Uterus (tissue), 4 donors: ENCODE measurements around the gene KCTD11. TPM values are rescaled to one million over a fixed set of nuclear protein-coding genes. Genes with fewer than 3 reads are reported as not detected.

Experiments
- DNase-seq, 2 donors: peaks; one replicate each; pipeline ENCODE4 v3.0.0-alpha.2; 2019 to 2020
- H3K27ac ChIP-seq, 2 donors: fragments of 200-600 bp; sonication (generic); 1 replicate in 1 of 2; 2 replicates in 1 of 2; pipeline ENCODE4 v1.5.1; 2016 to 2018
- H3K27me3 ChIP-seq, 2 donors: fragments of 200-600 bp; sonication (generic); one replicate each; pipeline ENCODE4 v1.5.1; 2018 to 2019; ENCODE audit warnings: control low read depth in 1 of 2
- H3K36me3 ChIP-seq, 2 donors: fragments of 200-600 bp; sonication (generic); one replicate each; pipeline ENCODE4 v1.5.1; 2019; ENCODE audit warnings: control low read depth in 1 of 2
- H3K4me1 ChIP-seq, 2 donors: fragments of 200-600 bp; sonication (generic); one replicate each; pipeline ENCODE4 v1.5.1; 2018 to 2019; ENCODE audit warnings: control low read depth in 1 of 2
- H3K4me3 ChIP-seq, 2 donors: fragments of 200-600 bp; sonication (generic); 1 replicate in 1 of 2; 2 replicates in 1 of 2; pipeline ENCODE4 v1.5.1; 2018 to 2019; ENCODE audit warnings: mild to moderate bottlenecking in 1 of 2
- H3K9me3 ChIP-seq, 2 donors: fragments of 200-600 bp; sonication (generic); one replicate each; pipeline ENCODE4 v1.5.1; 2019; ENCODE audit warnings: control low read depth in 1 of 2
- POLR2A ChIP-seq, 2 donors: fragments of 450-650 bp; IDR thresholded peaks; one replicate each; pipeline ENCODE4 v1.6.1; 2016; ENCODE audit warnings: antibody characterized with exemption in 2 of 2, mild to moderate bottlenecking in 1 of 2, moderate library complexity in 1 of 2
- intact Hi-C: fragments of 100-400 bp; cut with DNase I; formaldehyde crosslinking; loops from one replicate; pipeline ENCODE4 v1.15.1; 2023; ENCODE audit warnings: low total_unique reads
- small RNA-seq: library from RNA; depleted of rRNA; stranded (forward); fragments of <200 nt; gene quantifications from one replicate; pipeline ENCODE3, GENCODE V24; 2016
- total RNA-seq, 4 donors: library from RNA; depleted of rRNA in 3 of 4; stranded (reverse); fragments of >200 nt in 3 of 4; gene quantifications; one replicate each; pipeline versions ENCODE4 v1.1.0 to v1.2.4, GENCODE V29; 2014 to 2023
- TF ChIP-seq, protein P1 (sequence below), 4 experiments: fragments of 200-600 bp in 2 of 4; fragments of 450-650 bp in 2 of 4; sonication (generic) in 2 of 4; IDR thresholded peaks; one replicate each; pipeline ENCODE4 v1.5.1; 2016 to 2019; ENCODE audit warnings: antibody characterized with exemption in 4 of 4, mild to moderate bottlenecking in 2 of 4, moderate library complexity in 1 of 4
- donor health status: DM: yes; HTN: yes; CAD: no.

KCTD11 gene
- total RNA-seq, 4 donors from 2014 or later = 2.6 to 14.7 (median 7.2) TPM

GRCh38 chr17:7403727-7403976 is 51.7 kb downstream of the KCTD11 start:
- Histone ChIP-seq H3K4me1 (peaks cover 0 to 5% of the 10 kb centered on the region in 2 donors), H3K4me3 (peak overlapping the region; percentile 54 to 73), H3K36me3 (no peaks in the 10 kb centered on the region), H3K9me3 (no peaks in the 10 kb centered on the region), H3K27me3 (no peaks in the 10 kb centered on the region), H3K27ac (peak overlapping the region; percentile 93 to 94)
- no peak for DNase-seq
- intact Hi-C loops = no loop called here
- TF ChIP-seq, protein P1, sequence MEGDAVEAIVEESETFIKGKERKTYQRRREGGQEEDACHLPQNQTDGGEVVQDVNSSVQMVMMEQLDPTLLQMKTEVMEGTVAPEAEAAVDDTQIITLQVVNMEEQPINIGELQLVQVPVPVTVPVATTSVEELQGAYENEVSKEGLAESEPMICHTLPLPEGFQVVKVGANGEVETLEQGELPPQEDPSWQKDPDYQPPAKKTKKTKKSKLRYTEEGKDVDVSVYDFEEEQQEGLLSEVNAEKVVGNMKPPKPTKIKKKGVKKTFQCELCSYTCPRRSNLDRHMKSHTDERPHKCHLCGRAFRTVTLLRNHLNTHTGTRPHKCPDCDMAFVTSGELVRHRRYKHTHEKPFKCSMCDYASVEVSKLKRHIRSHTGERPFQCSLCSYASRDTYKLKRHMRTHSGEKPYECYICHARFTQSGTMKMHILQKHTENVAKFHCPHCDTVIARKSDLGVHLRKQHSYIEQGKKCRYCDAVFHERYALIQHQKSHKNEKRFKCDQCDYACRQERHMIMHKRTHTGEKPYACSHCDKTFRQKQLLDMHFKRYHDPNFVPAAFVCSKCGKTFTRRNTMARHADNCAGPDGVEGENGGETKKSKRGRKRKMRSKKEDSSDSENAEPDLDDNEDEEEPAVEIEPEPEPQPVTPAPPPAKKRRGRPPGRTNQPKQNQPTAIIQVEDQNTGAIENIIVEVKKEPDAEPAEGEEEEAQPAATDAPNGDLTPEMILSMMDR (IDR thresholded peaks at IDR 0.05) = no peak
- TF ChIP-seq POLR2A (IDR thresholded peaks at IDR 0.05) = no peak

GRCh38 chr17:7403977-7404736 is 52.2 kb downstream of the KCTD11 start, which contains the start of gene TMEM256:
TSS of gene TMEM256 (minus strand) at chr17:7404097. CDS start at chr17:7404084, 13 bp downstream.
- H3K36me3 ChIP-seq = no peaks in the 10 kb centered on the region
- H3K4me3 ChIP-seq = peak within 1 kb of the TSS; percentile 54 to 73
- no peaks in the 10 kb centered on the region for H3K9me3 ChIP-seq
- DNase-seq = peak; percentile 98 to 99
- peaks cover 0 to 5% of the 10 kb centered on the region in 2 donors for H3K4me1 ChIP-seq
- intact Hi-C loops = no loop called here
- H3K27ac ChIP-seq = peak within 1 kb of the TSS; percentile 93 to 94
- H3K27me3 ChIP-seq = no peaks in the 10 kb centered on the region
- TF ChIP-seq, protein P1 (IDR thresholded peaks at IDR 0.05) = peak in 2 of 4 experiments; percentile 45 to 46
- peak; percentile 96 to 99 for TF ChIP-seq POLR2A (IDR thresholded peaks at IDR 0.05)

Small RNAs within 50 kb of the gene (small RNA-seq; reads per million reads assigned to genes)
- gene AC026954.2 = not detected

Other genes starting within 250 kb of the KCTD11 start
- gene ASGR2, start 237.3 kb upstream of the KCTD11 start, total RNA-seq = not detected
- 1 to 10 TPM in 2 of 4 donors, under 1 TPM in 1, not detected in 1; 0.77 to 3.2 (median 1.8) TPM for gene ASGR1, start 172.8 kb upstream of the KCTD11 start, total RNA-seq
- gene DLG4, start 132.3 kb upstream of the KCTD11 start, total RNA-seq = 10 to 100 TPM; 22.8 to 64.0 (median 48.4) TPM
- 100 to 1,000 TPM; 167 to 800 (median 399) TPM for gene ACADVL, start 132.2 kb upstream of the KCTD11 start, total RNA-seq
- 10 to 100 TPM in 3 of 4 donors, 1 to 10 TPM in 1; 5.1 to 83.2 (median 53.5) TPM for gene DVL2, start 117.6 kb upstream of the KCTD11 start, total RNA-seq
- 10 to 100 TPM in 3 of 4 donors, 1 to 10 TPM in 1; 9.7 to 68.1 (median 29.7) TPM for gene PHF23, start 112.7 kb upstream of the KCTD11 start, total RNA-seq
- 100 to 1,000 TPM; 220 to 467 (median 366) TPM for gene GABARAP, start 109.7 kb upstream of the KCTD11 start, total RNA-seq
- gene CTDNEP1, start 100.4 kb upstream of the KCTD11 start, total RNA-seq = 100 to 1,000 TPM in 1 of 4 donors, 10 to 100 TPM in 3; 13.8 to 115 (median 37.2) TPM
- 10 to 100 TPM; 41.9 to 65.6 (median 51.3) TPM for gene ELP5, start 99.9 kb upstream of the KCTD11 start, total RNA-seq
- 10 to 100 TPM in 1 of 4 donors, under 1 TPM in 3; 0.29 to 24.4 (median 0.68) TPM for gene CLDN7, start 89.7 kb upstream of the KCTD11 start, total RNA-seq
- gene SLC2A4, start 70.4 kb upstream of the KCTD11 start, total RNA-seq = 10 to 100 TPM in 2 of 4 donors, 1 to 10 TPM in 2; 1.8 to 25.9 (median 12.6) TPM
- gene YBX2, start 57.5 kb upstream of the KCTD11 start, total RNA-seq = 1 to 10 TPM in 2 of 4 donors, not detected in 2; 2.4 to 4.4 TPM
- gene EIF5A, start 44.5 kb upstream of the KCTD11 start, total RNA-seq = 100 to 1,000 TPM in 3 of 4 donors, 10 to 100 TPM in 1; 75.3 to 219 (median 198) TPM
- gene GPS2, start 36.8 kb upstream of the KCTD11 start, total RNA-seq = 10 to 100 TPM; 34.0 to 68.3 (median 43.9) TPM
- gene NEURL4, start 22.8 kb upstream of the KCTD11 start, total RNA-seq = 10 to 100 TPM; 12.4 to 64.7 (median 34.1) TPM
- gene ACAP1, start 15.6 kb upstream of the KCTD11 start, total RNA-seq = 10 to 100 TPM in 1 of 4 donors, 1 to 10 TPM in 2, under 1 TPM in 1; 0.29 to 11.2 (median 1.7) TPM
- not detected for gene TMEM95, start 3.0 kb downstream of the KCTD11 start, total RNA-seq
- 1 to 10 TPM in 3 of 4 donors, under 1 TPM in 1; 0.26 to 9.2 (median 1.8) TPM for gene TNK1, start 28.9 kb downstream of the KCTD11 start, total RNA-seq
- 10 to 100 TPM in 3 of 4 donors, under 1 TPM in 1; 0.77 to 42.6 (median 17.6) TPM for gene PLSCR3, start 42.4 kb downstream of the KCTD11 start, total RNA-seq
- gene TMEM256, start 51.9 kb downstream of the KCTD11 start, total RNA-seq = 100 to 1,000 TPM in 3 of 4 donors, 10 to 100 TPM in 1; 26.0 to 131 (median 115) TPM
- 10 to 100 TPM; 14.2 to 81.9 (median 19.7) TPM for gene NLGN2, start 55.7 kb downstream of the KCTD11 start, total RNA-seq
- not detected for gene SPEM1, start 68.2 kb downstream of the KCTD11 start, total RNA-seq
- not detected for gene SPEM2, start 73.5 kb downstream of the KCTD11 start, total RNA-seq
- not detected for gene SPEM3, start 76.7 kb downstream of the KCTD11 start, total RNA-seq
- 1 to 10 TPM in 2 of 4 donors, under 1 TPM in 1, not detected in 1; 0.29 to 2.8 (median 2.0) TPM for gene TMEM102, start 83.3 kb downstream of the KCTD11 start, total RNA-seq
- gene FGF11, start 87.3 kb downstream of the KCTD11 start, total RNA-seq = 10 to 100 TPM in 1 of 4 donors, 1 to 10 TPM in 2, not detected in 1; 2.8 to 17.9 (median 6.2) TPM
- gene CHRNB1, start 92.9 kb downstream of the KCTD11 start, total RNA-seq = 10 to 100 TPM in 2 of 4 donors, 1 to 10 TPM in 2; 3.2 to 16.9 (median 10.9) TPM
- gene ZBTB4, start 127.5 kb downstream of the KCTD11 start, total RNA-seq = 100 to 1,000 TPM in 1 of 4 donors, 10 to 100 TPM in 3; 22.7 to 116 (median 39.2) TPM
- not detected for gene SLC35G6, start 129.3 kb downstream of the KCTD11 start, total RNA-seq
- gene POLR2A, start 132.2 kb downstream of the KCTD11 start, total RNA-seq = 100 to 1,000 TPM in 2 of 4 donors, 10 to 100 TPM in 2; 19.7 to 167 (median 77.6) TPM
- 10 to 100 TPM; 15.3 to 63.1 (median 33.7) TPM for gene TNFSF12, start 196.9 kb downstream of the KCTD11 start, total RNA-seq
- gene TNFSF13, start 206.6 kb downstream of the KCTD11 start, total RNA-seq = 10 to 100 TPM in 3 of 4 donors, 1 to 10 TPM in 1; 6.8 to 56.9 (median 25.8) TPM
- 100 to 1,000 TPM in 1 of 4 donors, 10 to 100 TPM in 3; 45.9 to 106 (median 59.5) TPM for gene SENP3, start 209.8 kb downstream of the KCTD11 start, total RNA-seq
- 10 to 100 TPM in 1 of 4 donors, 1 to 10 TPM in 3; 4.4 to 15.9 (median 7.5) TPM for gene CD68, start 227.5 kb downstream of the KCTD11 start, total RNA-seq
- 10 to 100 TPM in 3 of 4 donors, 1 to 10 TPM in 1; 2.6 to 63.6 (median 35.0) TPM for gene MPDU1, start 231.7 kb downstream of the KCTD11 start, total RNA-seq
- gene SOX15, start 237.9 kb downstream of the KCTD11 start, total RNA-seq = 1 to 10 TPM in 3 of 4 donors, not detected in 1; 1.0 to 7.3 (median 1.1) TPM